ENCODE data around the gene ARHGEF4.

Gene ARHGEF4

GRCh38 chr2:130829015-130829414 lies 7.7 kb upstream of the ARHGEF4 start:
- no peaks in the 10 kb centered on the region for H4K20me1 ChIP-seq (ENCODE audit: insufficient read depth)
- H3K4me2 ChIP-seq: no peak overlapping the region
- TF ChIP-seq, protein P1, sequence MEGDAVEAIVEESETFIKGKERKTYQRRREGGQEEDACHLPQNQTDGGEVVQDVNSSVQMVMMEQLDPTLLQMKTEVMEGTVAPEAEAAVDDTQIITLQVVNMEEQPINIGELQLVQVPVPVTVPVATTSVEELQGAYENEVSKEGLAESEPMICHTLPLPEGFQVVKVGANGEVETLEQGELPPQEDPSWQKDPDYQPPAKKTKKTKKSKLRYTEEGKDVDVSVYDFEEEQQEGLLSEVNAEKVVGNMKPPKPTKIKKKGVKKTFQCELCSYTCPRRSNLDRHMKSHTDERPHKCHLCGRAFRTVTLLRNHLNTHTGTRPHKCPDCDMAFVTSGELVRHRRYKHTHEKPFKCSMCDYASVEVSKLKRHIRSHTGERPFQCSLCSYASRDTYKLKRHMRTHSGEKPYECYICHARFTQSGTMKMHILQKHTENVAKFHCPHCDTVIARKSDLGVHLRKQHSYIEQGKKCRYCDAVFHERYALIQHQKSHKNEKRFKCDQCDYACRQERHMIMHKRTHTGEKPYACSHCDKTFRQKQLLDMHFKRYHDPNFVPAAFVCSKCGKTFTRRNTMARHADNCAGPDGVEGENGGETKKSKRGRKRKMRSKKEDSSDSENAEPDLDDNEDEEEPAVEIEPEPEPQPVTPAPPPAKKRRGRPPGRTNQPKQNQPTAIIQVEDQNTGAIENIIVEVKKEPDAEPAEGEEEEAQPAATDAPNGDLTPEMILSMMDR (conservative IDR thresholded peaks at IDR 0.05; ENCODE audit: low read depth, low read length): no peak
- no peak overlapping the region for H3K9ac ChIP-seq
- no peaks in the 10 kb centered on the region for H3K27me3 ChIP-seq (ENCODE audit: insufficient read depth, low read depth)
- H3K36me3 ChIP-seq (ENCODE audit: insufficient read depth): no peaks in the 10 kb centered on the region
- peaks cover 8% of the 10 kb centered on the region for H3K4me1 ChIP-seq (ENCODE audit: low read depth, poor library complexity, severe bottlenecking)
- H2AFZ ChIP-seq (ENCODE audit: low read depth): no peak overlapping the region
- H3K4me3 ChIP-seq (IDR thresholded peaks at IDR 0.05; ENCODE audit: insufficient read depth, low read depth, low read length): no peak overlapping the region
- no peak overlapping the region for H3K27ac ChIP-seq
- no peaks in the 10 kb centered on the region for H3K79me2 ChIP-seq (ENCODE audit: insufficient read depth, low read depth)

- Histone ChIP-seq H3K27me3 (ENCODE audit: insufficient read depth, low read depth) (no peaks in the 10 kb centered on the region), H4K20me1 (ENCODE audit: insufficient read depth) (no peaks in the 10 kb centered on the region), H3K27ac (no peak overlapping the region)
These were observed 6.2 kb upstream of the ARHGEF4 start for GRCh38 chr2:130830538-130830937.

GRCh38 chr2:130831356-130831755 lies 5.4 kb upstream of the ARHGEF4 start:
- Histone ChIP-seq H4K20me1 (ENCODE audit: insufficient read depth) (no peaks in the 10 kb centered on the region), H3K4me3 (IDR thresholded peaks at IDR 0.05; ENCODE audit: insufficient read depth, low read depth, low read length) (no peak overlapping the region), H2AFZ (ENCODE audit: low read depth) (no peak overlapping the region), H3K36me3 (ENCODE audit: insufficient read depth) (no peaks in the 10 kb centered on the region), H3K9ac (no peak overlapping the region), H3K4me2 (no peak overlapping the region), H3K79me2 (ENCODE audit: insufficient read depth, low read depth) (no peaks in the 10 kb centered on the region), H3K27me3 (ENCODE audit: insufficient read depth, low read depth) (no peaks in the 10 kb centered on the region), H3K27ac (no peak overlapping the region), H3K4me1 (ENCODE audit: low read depth, poor library complexity, severe bottlenecking) (no peaks in the 10 kb centered on the region)
- TF ChIP-seq, protein P1 (conservative IDR thresholded peaks at IDR 0.05; ENCODE audit: low read depth, low read length): no peak

More at GRCh38 chr2:130830538-130830937, 6.2 kb upstream of the ARHGEF4 start:
- no peak overlapping the region for H2AFZ ChIP-seq (ENCODE audit: low read depth)
- no peak overlapping the region for H3K4me2 ChIP-seq
- no peaks in the 10 kb centered on the region for H3K79me2 ChIP-seq (ENCODE audit: insufficient read depth, low read depth)
- no peak overlapping the region for H3K4me3 ChIP-seq (IDR thresholded peaks at IDR 0.05; ENCODE audit: insufficient read depth, low read depth, low read length)
- no peak overlapping the region for H3K9ac ChIP-seq
- TF ChIP-seq, protein P1 (conservative IDR thresholded peaks at IDR 0.05; ENCODE audit: low read depth, low read length): no peak
- H3K36me3 ChIP-seq (ENCODE audit: insufficient read depth): no peaks in the 10 kb centered on the region
- no peaks in the 10 kb centered on the region for H3K4me1 ChIP-seq (ENCODE audit: low read depth, poor library complexity, severe bottlenecking)

- no peak overlapping the region for H3K4me2 ChIP-seq
- no peaks in the 10 kb centered on the region for H3K27me3 ChIP-seq (ENCODE audit: insufficient read depth, low read depth)
- no peak overlapping the region for H3K9ac ChIP-seq
- H3K4me1 ChIP-seq (ENCODE audit: low read depth, poor library complexity, severe bottlenecking): no peaks in the 10 kb centered on the region
- no peaks in the 10 kb centered on the region for H3K36me3 ChIP-seq (ENCODE audit: insufficient read depth)
- TF ChIP-seq, protein P1 (conservative IDR thresholded peaks at IDR 0.05; ENCODE audit: low read depth, low read length): no peak
- no peak overlapping the region for H3K4me3 ChIP-seq (IDR thresholded peaks at IDR 0.05; ENCODE audit: insufficient read depth, low read depth, low read length)
- no peak overlapping the region for H2AFZ ChIP-seq (ENCODE audit: low read depth)
- H3K79me2 ChIP-seq (ENCODE audit: insufficient read depth, low read depth): no peaks in the 10 kb centered on the region
- H3K27ac ChIP-seq: no peak overlapping the region
- no peaks in the 10 kb centered on the region for H4K20me1 ChIP-seq (ENCODE audit: insufficient read depth)
These were observed 4.3 kb upstream of the ARHGEF4 start for GRCh38 chr2:130832296-130832940.
